ENCODE measurements around the gene ECSIT. TPM values are rescaled to one million over a fixed set of nuclear protein-coding genes. Genes with fewer than 3 reads are reported as not detected.

The ECSIT gene
- polyA plus RNA-seq, 1 donor from 2014 or later: 98.3 TPM

- Histone ChIP-seq H3K36me3 (ENCODE audit: insufficient read depth, low read length) (no peaks in the 10 kb centered on the region), H3K27me3 (ENCODE audit: insufficient read depth, low read depth, low read length) (no peaks in the 10 kb centered on the region), H3K27ac (ENCODE audit: low read length) (no peak overlapping the region)
These were observed 6.0 kb upstream of the ECSIT start for GRCh38 chr19:11534948-11535347.

GRCh38 chr19:11534538-11534937 lies 5.6 kb upstream of the ECSIT start:
- H2AFZ ChIP-seq (ENCODE audit: low read depth, low read length): no peak overlapping the region
- H3K27me3 ChIP-seq (ENCODE audit: insufficient read depth, low read depth, low read length): no peaks in the 10 kb centered on the region
- H3K9me2 ChIP-seq (ENCODE audit: insufficient read depth, low read length): no peaks in the 10 kb centered on the region
- H3K79me2 ChIP-seq (replicated peaks; ENCODE audit: insufficient read depth, low read length): no peaks in the 10 kb centered on the region
- H3K27ac ChIP-seq (ENCODE audit: low read length): no peak overlapping the region
- no peaks in the 10 kb centered on the region for H4K20me1 ChIP-seq (ENCODE audit: insufficient read depth)
- H3K36me3 ChIP-seq (ENCODE audit: insufficient read depth, low read length): no peaks in the 10 kb centered on the region
- H3K4me2 ChIP-seq (ENCODE audit: low read length): no peak overlapping the region
- H3K9me3 ChIP-seq (ENCODE audit: low read length): no peaks in the 10 kb centered on the region
- H3F3A ChIP-seq (ENCODE audit: insufficient read depth, low read length, poor library complexity, severe bottlenecking): no peaks in the 10 kb centered on the region
- no peak overlapping the region for H3K9ac ChIP-seq (ENCODE audit: low read length)
- H3K4me3 ChIP-seq (ENCODE audit: low read length): no peak overlapping the region
- TF ChIP-seq CTCF (IDR thresholded peaks at IDR 0.05; ENCODE audit: poor library complexity, severe bottlenecking) (no peak), EP300 (conservative IDR thresholded peaks at IDR 0.05; ENCODE audit: poor library complexity, severe bottlenecking) (no peak), POLR2AphosphoS5 (IDR thresholded peaks at IDR 0.05) (no peak), TAF1 (IDR thresholded peaks at IDR 0.05; ENCODE audit: low read depth) (no peak), REST (IDR thresholded peaks at IDR 0.05; ENCODE audit: borderline replicate concordance) (no peak), EZH2 (IDR thresholded peaks at IDR 0.05; ENCODE audit: borderline replicate concordance, insufficient read depth, low read length, poor library complexity, severe bottlenecking) (no peak), RAD21 (conservative IDR thresholded peaks at IDR 0.05) (no peak)

More at GRCh38 chr19:11534948-11535347, 6.0 kb upstream of the ECSIT start:
- H3K9ac ChIP-seq (ENCODE audit: low read length): no peak overlapping the region
- H3K9me3 ChIP-seq (ENCODE audit: low read length): no peaks in the 10 kb centered on the region
- H3K4me2 ChIP-seq (ENCODE audit: low read length): no peak overlapping the region
- TF ChIP-seq REST (IDR thresholded peaks at IDR 0.05; ENCODE audit: borderline replicate concordance) (no peak), SMC3 (conservative IDR thresholded peaks at IDR 0.05; ENCODE audit: poor library complexity) (no peak), MXI1 (conservative IDR thresholded peaks at IDR 0.05; ENCODE audit: poor library complexity, severe bottlenecking) (no peak), RAD21 (conservative IDR thresholded peaks at IDR 0.05) (no peak), CTCF (IDR thresholded peaks at IDR 0.05; ENCODE audit: poor library complexity, severe bottlenecking) (no peak), EP300 (conservative IDR thresholded peaks at IDR 0.05; ENCODE audit: poor library complexity, severe bottlenecking) (no peak), POLR2AphosphoS5 (IDR thresholded peaks at IDR 0.05) (no peak), TAF1 (IDR thresholded peaks at IDR 0.05; ENCODE audit: low read depth) (no peak), EZH2 (IDR thresholded peaks at IDR 0.05; ENCODE audit: borderline replicate concordance, insufficient read depth, low read length, poor library complexity, severe bottlenecking) (no peak)
- no peaks in the 10 kb centered on the region for H3K9me2 ChIP-seq (ENCODE audit: insufficient read depth, low read length)
- H3F3A ChIP-seq (ENCODE audit: insufficient read depth, low read length, poor library complexity, severe bottlenecking): no peaks in the 10 kb centered on the region
- H3K79me2 ChIP-seq (replicated peaks; ENCODE audit: insufficient read depth, low read length): no peaks in the 10 kb centered on the region
- H2AFZ ChIP-seq (ENCODE audit: low read depth, low read length): no peak overlapping the region
- no peak overlapping the region for H3K4me3 ChIP-seq (ENCODE audit: low read length)
- no peaks in the 10 kb centered on the region for H4K20me1 ChIP-seq (ENCODE audit: insufficient read depth)

Measured in neural cell (in vitro differentiated cells).